GM15510 (cell line): ENCODE measurements around the gene UBR7.

Experiments used
- POLR2A ChIP-seq: IDR thresholded peaks from 3 replicates; pipeline ENCODE4 v1.6.1; 2011; ENCODE audit warnings: borderline replicate concordance; ENCODE audit not compliant: insufficient read length; ENCODE audit errors: extremely low read depth

Gene UBR7

DNA sequence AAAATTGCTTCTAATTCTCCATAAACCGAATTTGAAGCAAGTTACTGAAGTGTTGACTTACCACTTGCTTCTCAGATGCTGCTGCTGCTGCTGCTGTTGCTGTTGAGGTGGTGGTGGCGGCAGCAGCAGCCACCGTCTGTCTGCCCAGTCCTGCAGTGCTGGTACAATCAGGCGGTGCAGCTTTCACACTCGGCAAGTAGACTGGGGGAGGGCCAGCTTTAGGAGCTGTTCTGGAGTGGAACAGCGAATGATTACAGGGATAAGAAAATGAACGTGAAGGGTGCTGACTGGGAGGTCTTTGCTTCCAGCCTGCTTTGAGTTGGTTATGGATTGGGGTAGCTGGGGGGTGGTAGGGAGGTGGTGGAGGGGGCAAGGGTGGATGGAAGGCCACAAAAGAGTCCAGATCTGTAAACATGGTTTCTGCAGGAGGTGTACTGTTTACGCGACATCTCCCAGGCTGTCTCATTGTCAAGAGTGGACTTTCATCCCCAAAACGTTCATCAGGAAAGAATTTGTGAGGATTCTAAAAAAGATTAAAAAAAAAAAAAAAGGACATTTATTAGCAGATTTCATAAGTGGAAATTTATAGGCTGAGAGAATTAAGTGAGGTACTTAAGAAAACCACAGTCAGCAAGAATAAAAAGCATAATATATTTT, 38.8 kb downstream of the UBR7 start:
- no peak for TF ChIP-seq POLR2A

GRCh38 chr14:93246534-93246933, 39.5 kb downstream of the UBR7 start:
- no peak for TF ChIP-seq POLR2A

- TF ChIP-seq POLR2A = no peak
Observed at GRCh38 chr14:93249128-93249831, 42.2 kb downstream of the UBR7 start.

GRCh38 chr14:93262446-93262845, 55.4 kb downstream of the UBR7 start:
- TF ChIP-seq POLR2A = no peak

- no peak for TF ChIP-seq POLR2A
Observed at GRCh38 chr14:93263416-93263815, 56.4 kb downstream of the UBR7 start.

DNA sequence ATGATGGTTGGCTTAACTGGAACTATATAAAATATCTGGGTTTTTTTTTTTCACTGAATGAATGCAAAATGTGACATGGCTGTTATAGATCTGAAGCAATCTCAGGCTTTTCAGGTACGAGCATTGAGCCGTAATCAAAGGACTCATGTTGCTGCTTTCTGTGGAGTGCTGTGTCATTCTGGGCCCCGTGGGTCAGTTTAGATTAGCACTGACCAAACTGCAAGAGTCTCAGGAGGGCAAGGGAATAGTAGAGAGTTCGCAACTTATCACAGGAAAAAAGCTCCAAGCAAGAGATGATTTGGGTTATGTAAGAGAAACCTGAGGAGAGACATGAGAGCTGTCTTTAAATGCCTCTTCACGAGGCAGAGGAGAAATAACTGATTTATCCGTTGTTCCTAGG, 59.1 kb downstream of the UBR7 start:
- no peak for TF ChIP-seq POLR2A

DNA sequence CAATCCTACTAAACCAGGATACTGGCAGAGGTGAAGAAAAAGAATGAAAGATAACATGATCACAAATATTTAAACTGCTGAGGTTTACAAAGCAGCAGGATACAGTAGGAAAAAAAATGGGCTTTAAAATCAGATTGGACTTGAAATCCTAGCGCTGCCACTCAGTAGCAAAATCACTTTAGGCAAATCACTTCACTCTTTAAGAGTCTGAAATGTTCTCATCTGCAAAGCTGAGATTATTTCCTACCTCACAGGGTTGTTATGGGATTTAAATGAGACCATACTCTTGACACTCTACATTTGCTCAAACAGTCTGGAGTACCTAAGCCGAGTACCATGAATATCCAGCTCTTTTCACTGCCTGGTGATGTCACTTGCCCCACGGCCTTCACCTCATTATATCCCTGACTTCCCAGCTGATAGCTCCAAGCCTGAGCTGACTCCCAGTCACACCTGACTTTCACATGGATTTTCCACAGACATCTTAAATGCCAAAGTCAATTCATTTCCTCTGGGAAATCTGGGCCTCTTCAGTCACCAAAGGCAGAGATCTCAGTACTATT, 60.2 kb downstream of the UBR7 start:
- TF ChIP-seq POLR2A = no peak

- no peak for TF ChIP-seq POLR2A
Observed at GRCh38 chr14:93268406-93268805, 61.4 kb downstream of the UBR7 start.

- TF ChIP-seq POLR2A = no peak
Observed at GRCh38 chr14:93269341-93270068, 62.4 kb downstream of the UBR7 start.

- TF ChIP-seq POLR2A = no peak
Observed at GRCh38 chr14:93271111-93271510, 64.1 kb downstream of the UBR7 start.

GRCh38 chr14:93274055-93274806, 67.2 kb downstream of the UBR7 start:
- no peak for TF ChIP-seq POLR2A

DNA sequence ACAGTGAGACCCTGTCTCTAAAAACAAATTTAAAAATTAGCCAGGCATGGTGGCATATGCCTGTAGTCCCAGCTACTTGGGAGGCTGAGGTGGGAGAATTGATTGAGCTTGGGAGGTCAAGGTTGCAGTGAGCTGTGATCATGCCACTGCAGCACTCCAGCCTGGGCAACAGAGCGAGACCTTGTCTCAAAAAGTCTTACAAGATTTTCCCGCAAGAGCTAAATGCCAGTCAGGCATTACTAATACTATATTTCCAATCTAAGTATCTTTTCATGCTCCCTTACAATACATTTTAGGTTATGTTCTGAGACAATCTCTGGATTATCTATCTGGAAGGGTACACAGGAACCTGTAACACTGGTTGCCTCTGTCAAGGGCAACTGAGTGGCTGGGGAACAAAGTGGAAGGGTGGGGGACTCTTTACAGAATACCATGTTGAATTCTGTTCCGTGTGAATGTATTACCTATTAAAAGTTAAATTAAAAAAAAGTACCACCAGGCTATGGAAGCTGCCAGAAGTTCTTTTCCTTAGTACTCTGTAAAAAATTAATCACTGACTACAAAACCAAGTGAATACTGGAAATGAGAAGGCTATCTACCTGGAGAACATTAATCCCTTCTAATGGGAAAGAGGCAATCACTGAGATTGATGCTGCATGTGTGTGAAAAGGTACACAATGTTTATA, 69.1 kb downstream of the UBR7 start:
- TF ChIP-seq POLR2A = no peak
